Neuronal stem cell (in vitro differentiated cells): ENCODE data around the gene ITIH6.
"Not testable (repeated sequence)": the region's sequence is repeated elsewhere in the genome, so short reads cannot be mapped to it uniquely, and the experiment has no call there.

Experiments
- DNase-seq: peaks from one replicate; pipeline ENCODE4 v3.0.0-alpha.2; 2013; ENCODE audit warnings: low spot score
- H2AFZ ChIP-seq: one replicate; pipeline ENCODE4 v1.6.1; 2013; ENCODE audit warnings: mild to moderate bottlenecking, low read length, inconsistent platforms
- H2AK5ac ChIP-seq: 2 replicates; pipeline ENCODE4 v1.6.1; 2013; ENCODE audit warnings: low read depth, mild to moderate bottlenecking, inconsistent platforms, low read length, moderate library complexity, mixed read lengths
- H2BK120ac ChIP-seq: 2 replicates; pipeline ENCODE4 v1.6.1; 2013; ENCODE audit warnings: low read depth, mild to moderate bottlenecking, inconsistent platforms, low read length, moderate library complexity, mixed read lengths
- H2BK12ac ChIP-seq: one replicate; pipeline ENCODE4 v1.6.1; 2013; ENCODE audit warnings: low read length, inconsistent platforms
- H2BK15ac ChIP-seq: 2 replicates; pipeline ENCODE4 v1.6.1; 2013; ENCODE audit warnings: mild to moderate bottlenecking, low read length, inconsistent platforms, mixed read lengths
- H2BK5ac ChIP-seq: one replicate; pipeline ENCODE4 v1.6.1; 2013; ENCODE audit warnings: inconsistent platforms, mild to moderate bottlenecking, low read length, moderate library complexity
- H3K14ac ChIP-seq: one replicate; pipeline ENCODE4 v1.6.1; 2013; ENCODE audit warnings: low read length, inconsistent platforms
- H3K18ac ChIP-seq: 2 replicates; pipeline ENCODE4 v1.6.1; 2013; ENCODE audit warnings: low read length, inconsistent platforms
- H3K23ac ChIP-seq: 2 replicates; pipeline ENCODE4 v1.6.1; 2013; ENCODE audit warnings: low read depth, mild to moderate bottlenecking, mixed read lengths, low read length, inconsistent platforms; ENCODE audit not compliant: poor library complexity
- H3K27ac ChIP-seq: replicated peaks from 3 replicates; pipeline ENCODE4 v1.5.1; 2013; ENCODE audit warnings: low read length, inconsistent platforms
- H3K27me3 ChIP-seq, 3 experiments: 2 replicates each; pipeline ENCODE4 v1.6.1; 2013; ENCODE audit warnings: low read length in 3 of 3, mild to moderate bottlenecking in 2 of 3, inconsistent platforms in 1 of 3, low read depth in 1 of 3, mixed read lengths in 1 of 3, moderate library complexity in 1 of 3; ENCODE audit not compliant: control insufficient read depth in 3 of 3, insufficient read depth in 3 of 3
- H3K36me3 ChIP-seq, 2 donors: replicated peaks in 1 of 2; 2 replicates each; pipeline ENCODE4 v1.6.1; 2013; ENCODE audit warnings: low read length in 2 of 2; ENCODE audit not compliant: control insufficient read depth in 2 of 2, insufficient read depth in 2 of 2
- H3K4ac ChIP-seq: 2 replicates; pipeline ENCODE4 v1.6.1; 2013; ENCODE audit warnings: inconsistent platforms, mild to moderate bottlenecking, low read length, moderate library complexity
- H3K4me1 ChIP-seq, 2 donors: 1 replicate in 1 of 2; 2 replicates in 1 of 2; pipeline ENCODE4 v1.6.1; 2013; ENCODE audit warnings: low read length in 2 of 2, low read depth in 1 of 2; ENCODE audit not compliant: control insufficient read depth in 2 of 2, insufficient read depth in 1 of 2
- H3K4me2 ChIP-seq: one replicate; pipeline ENCODE4 v1.6.1; 2013; ENCODE audit warnings: mild to moderate bottlenecking, low read length, inconsistent platforms; ENCODE audit not compliant: insufficient read depth, poor library complexity, severe bottlenecking
- H3K4me3 ChIP-seq, 2 donors: 2 replicates each; pipeline ENCODE4 v1.5.1; 2013; ENCODE audit warnings: low read length in 2 of 2, mild to moderate bottlenecking in 2 of 2, inconsistent platforms in 1 of 2, moderate library complexity in 1 of 2
- H3K79me1 ChIP-seq: one replicate; pipeline ENCODE4 v1.6.1; 2013; ENCODE audit warnings: low read depth, mild to moderate bottlenecking, inconsistent platforms, low read length, moderate library complexity
- H3K9ac ChIP-seq: one replicate; pipeline ENCODE4 v1.6.1; 2013; ENCODE audit warnings: mild to moderate bottlenecking, low read depth, low read length, inconsistent platforms; ENCODE audit not compliant: poor library complexity
- H3K9me3 ChIP-seq, 2 donors: replicated peaks in 1 of 2; 2 replicates each; pipeline versions ENCODE3 to v1.6.1; 2013; ENCODE audit warnings: low read length in 2 of 2, mild to moderate bottlenecking in 2 of 2, inconsistent platforms in 1 of 2, low read depth in 1 of 2, mixed read lengths in 1 of 2, moderate library complexity in 1 of 2; ENCODE audit not compliant: control insufficient read depth in 2 of 2, insufficient read depth in 1 of 2
- H4K8ac ChIP-seq: one replicate; pipeline ENCODE4 v1.6.1; 2013; ENCODE audit warnings: low read depth, mild to moderate bottlenecking, inconsistent platforms, low read length, moderate library complexity
- H4K91ac ChIP-seq: one replicate; pipeline ENCODE4 v1.6.1; 2013; ENCODE audit warnings: low read length, low read depth, mild to moderate bottlenecking, inconsistent platforms; ENCODE audit not compliant: poor library complexity
- WGBS, 2 donors: extraction: QIAGEN DNeasy Blood & Tissue Kit; methylation state at CpG; one replicate each; pipeline ENCODE4 v1.1.7; 2013; ENCODE audit warnings: missing lambda C conversion rate in 2 of 2, mixed read lengths in 1 of 2; ENCODE audit not compliant: insufficient read length in 2 of 2, insufficient replicate concordance in 1 of 2; ENCODE audit errors: extremely low coverage in 2 of 2; 5-methylcytosine and 5-hydroxymethylcytosine counted together

ITIH6 gene

GRCh38 chrX:54789405-54789804, 8.7 kb downstream of the ITIH6 start:
- H3K4me1 ChIP-seq, H3K9ac ChIP-seq, H3K18ac ChIP-seq, H2BK5ac ChIP-seq, H3K9me3 ChIP-seq, H3K4me2 ChIP-seq, H3K79me1 ChIP-seq, H2BK12ac ChIP-seq, H3K4me3 ChIP-seq, H3K36me3 ChIP-seq, H2BK120ac ChIP-seq, H4K91ac ChIP-seq, DNase-seq, H3K27me3 ChIP-seq, H3K23ac ChIP-seq, H2BK15ac ChIP-seq, H3K14ac ChIP-seq, H3K4ac ChIP-seq, H4K8ac ChIP-seq, H3K27ac ChIP-seq, H2AK5ac ChIP-seq: not testable (repeated sequence)
- H2AFZ ChIP-seq: peak overlapping the region; percentile 61
- no CpG with 5 or more reads among the region's 5 CpGs for WGBS, 2 donors

DNA sequence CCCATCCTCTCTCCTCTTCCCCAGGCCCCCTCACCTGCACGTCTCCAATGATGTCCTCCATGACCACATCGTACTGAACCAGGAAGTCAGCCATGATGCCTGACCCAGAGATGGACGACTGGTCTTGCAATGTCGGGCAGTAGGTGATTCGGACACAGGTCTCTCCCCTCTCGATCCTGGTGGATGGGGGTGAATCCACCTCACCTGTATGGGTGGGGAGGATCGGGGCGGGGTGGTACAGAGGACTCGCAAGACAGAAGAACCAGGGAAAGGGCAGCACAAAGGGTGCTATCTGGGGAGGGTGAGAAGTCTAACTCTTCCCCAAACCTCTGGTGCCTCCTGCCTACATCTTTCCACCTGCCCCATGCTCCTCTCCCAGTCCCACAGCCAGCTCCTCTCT, 9.6 kb downstream of the ITIH6 start:
- Histone ChIP-seq H4K91ac (no peak overlapping the region), H3K27me3 (peaks cover 0 to 3% (median 0%) of the 10 kb centered on the region in 3 experiments), H3K14ac (no peak overlapping the region), H2BK15ac (no peak overlapping the region), H2BK120ac (no peak overlapping the region), H3K27ac (no peak overlapping the region), H2AFZ (no peak overlapping the region), H3K4me2 (no peak overlapping the region), H3K4ac (no peak overlapping the region), H3K36me3 (no peaks in the 10 kb centered on the region), H2BK12ac (no peak overlapping the region), H2AK5ac (no peak overlapping the region), H3K4me3 (no peak overlapping the region), H3K9me3 (no peaks in the 10 kb centered on the region), H3K18ac (no peak overlapping the region), H3K4me1 (peaks cover 2 to 3% of the 10 kb centered on the region in 2 donors), H2BK5ac (no peak overlapping the region), H3K23ac (no peak overlapping the region), H3K79me1 (no peaks in the 10 kb centered on the region), H4K8ac (no peak overlapping the region), H3K9ac (no peak overlapping the region)
- WGBS, 2 donors: no CpG with 5 or more reads among the region's 9 CpGs
- no peak for DNase-seq

- Histone ChIP-seq H2BK120ac (no peak overlapping the region), H3K14ac (no peak overlapping the region), H3K4ac (no peak overlapping the region), H2AK5ac (no peak overlapping the region), H4K91ac (no peak overlapping the region), H2BK15ac (no peak overlapping the region), H3K27ac (no peak overlapping the region), H2AFZ (no peak overlapping the region), H3K9ac (no peak overlapping the region), H3K4me1 (peaks cover 2 to 3% of the 10 kb centered on the region in 2 donors), H2BK12ac (no peak overlapping the region), H3K4me3 (no peak overlapping the region), H2BK5ac (no peak overlapping the region), H3K36me3 (no peaks in the 10 kb centered on the region), H3K23ac (no peak overlapping the region), H4K8ac (no peak overlapping the region), H3K18ac (no peak overlapping the region), H3K27me3 (peaks cover 0 to 2% (median 0%) of the 10 kb centered on the region in 3 experiments), H3K9me3 (no peaks in the 10 kb centered on the region), H3K79me1 (no peaks in the 10 kb centered on the region), H3K4me2 (no peak overlapping the region)
- DNase-seq: no peak
- no CpG with 5 or more reads among the region's 2 CpGs for WGBS, 2 donors
Measured at GRCh38 chrX:54786967-54787366, 11.1 kb downstream of the ITIH6 start.

DNA sequence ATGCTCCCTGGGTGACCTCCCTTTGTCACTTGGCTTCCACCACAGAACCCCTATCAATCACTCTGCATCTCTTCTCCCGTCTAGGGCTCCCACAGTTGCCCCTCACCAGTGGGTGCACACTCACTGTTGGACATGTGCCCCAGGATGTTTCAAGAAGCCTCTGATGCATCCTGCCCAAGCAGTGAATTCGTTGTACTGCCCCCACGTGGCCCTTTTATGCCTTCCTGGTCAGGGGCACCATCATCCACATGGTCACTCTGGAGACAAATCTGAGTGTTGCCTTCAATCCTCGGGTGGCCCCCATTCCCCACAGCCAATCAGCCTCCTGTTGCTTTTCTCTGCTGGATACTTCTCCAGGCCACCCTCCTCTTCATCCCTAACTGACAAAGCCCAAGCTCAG, 12.2 kb downstream of the ITIH6 start:
- Histone ChIP-seq H3K27me3 (no peaks in the 10 kb centered on the region), H3K9ac (no peak overlapping the region), H3K4me2 (no peak overlapping the region), H4K8ac (no peak overlapping the region), H3K4me1 (peaks cover 2 to 3% of the 10 kb centered on the region in 2 donors), H3K27ac (no peak overlapping the region), H3K9me3 (no peaks in the 10 kb centered on the region), H3K4me3 (no peak overlapping the region), H3K23ac (no peak overlapping the region), H3K18ac (no peak overlapping the region), H2BK120ac (no peak overlapping the region), H3K36me3 (no peaks in the 10 kb centered on the region), H4K91ac (no peak overlapping the region), H2BK5ac (no peak overlapping the region), H2AK5ac (no peak overlapping the region), H2BK12ac (peak overlapping the region; percentile 58), H3K79me1 (no peaks in the 10 kb centered on the region), H3K14ac (no peak overlapping the region), H2AFZ (peak overlapping the region; percentile 49), H3K4ac (no peak overlapping the region), H2BK15ac (no peak overlapping the region)
- no peak for DNase-seq
- no CpG with 5 or more reads among the region's 4 CpGs for WGBS, 2 donors
